ENCODE data around the gene ZFYVE21. TPM values are rescaled to one million over a fixed set of nuclear protein-coding genes. Genes with fewer than 3 reads are reported as not detected.

ZFYVE21 gene
- total and polyA plus RNA-seq, 4 donors = 28.0 to 36.9 (median 30.8) TPM

- TF ChIP-seq RAD21 (IDR thresholded peaks at IDR 0.05) (no peak), FOXA2 (IDR thresholded peaks at IDR 0.05) (no peak)
Observed at GRCh38 chr14:103684471-103684870, 31.1 kb upstream of the ZFYVE21 start (continued).

- H3K36me3 ChIP-seq (ENCODE audit: control insufficient read depth in 4 of 4, insufficient read depth in 3 of 4, low read depth in 1 of 4, low read length in 3 of 4) = peaks cover 8 to 56% (median 44%) of the 10 kb centered on the region in 4 donors
- WGBS = 96% methylated on average over 15 of the region's 15 CpGs
- H3K4me1 ChIP-seq (ENCODE audit: control insufficient read depth in 4 of 4, insufficient read depth in 4 of 4, low read length in 3 of 4) = no peaks in the 10 kb centered on the region
- DNase-seq (ENCODE audit: low spot score) = no peak
- H3K4me3 ChIP-seq (ENCODE audit: low read depth in 1 of 3, low read length in 3 of 3) = no peak overlapping the region
- H3K9ac ChIP-seq (ENCODE audit: low read depth in 1 of 2, low read length in 2 of 2) = no peak overlapping the region
- TF ChIP-seq YY1 (IDR thresholded peaks at IDR 0.05) (no peak), MAX (IDR thresholded peaks at IDR 0.05) (no peak), ZBTB33 (IDR thresholded peaks at IDR 0.05) (no peak), CTCF (IDR thresholded peaks at IDR 0.05; ENCODE audit: low read depth, low read length, missing input control) (no peak), HNF4G (IDR thresholded peaks at IDR 0.05) (no peak)
- H3K9me3 ChIP-seq (ENCODE audit: control insufficient read depth in 4 of 4, low read length in 3 of 4) = no peaks in the 10 kb centered on the region
- H3K27ac ChIP-seq (ENCODE audit: low read depth in 1 of 2, low read length in 2 of 2) = no peak overlapping the region
- no peaks in the 10 kb centered on the region for H3K27me3 ChIP-seq (ENCODE audit: control insufficient read depth in 4 of 4, insufficient read depth in 4 of 4, low read length in 3 of 4)
Observed at GRCh38 chr14:103684871-103685270, 30.7 kb upstream of the ZFYVE21 start.

- DNase-seq (ENCODE audit: low spot score) = no peak
- H3K36me3 ChIP-seq (ENCODE audit: control insufficient read depth in 4 of 4, insufficient read depth in 3 of 4, low read depth in 1 of 4, low read length in 3 of 4) = peaks cover 8 to 49% (median 39%) of the 10 kb centered on the region in 4 donors
- TF ChIP-seq NR2F2 (IDR thresholded peaks at IDR 0.05) (no peak), RXRA (IDR thresholded peaks at IDR 0.05) (no peak), RAD21 (IDR thresholded peaks at IDR 0.05) (no peak), REST (IDR thresholded peaks at IDR 0.05) (no peak), JUND (IDR thresholded peaks at IDR 0.05) (no peak), MAX (IDR thresholded peaks at IDR 0.05) (no peak), SP1 (IDR thresholded peaks at IDR 0.05) (no peak), ATF3 (IDR thresholded peaks at IDR 0.05) (no peak), ZBTB33 (IDR thresholded peaks at IDR 0.05) (no peak), EGR1 (IDR thresholded peaks at IDR 0.05; ENCODE audit: low read depth in 2 of 2) (no peak), FOXA2 (IDR thresholded peaks at IDR 0.05) (no peak), TAF1 (conservative IDR thresholded peaks at IDR 0.05) (no peak), GABPA (IDR thresholded peaks at IDR 0.05 in 1 of 2, conservative IDR thresholded peaks at IDR 0.05 in 1 of 2) (no peak), HNF4G (IDR thresholded peaks at IDR 0.05) (no peak)
Observed at GRCh38 chr14:103685276-103686211, 30.1 kb upstream of the ZFYVE21 start.

More at GRCh38 chr14:103685276-103686211, 30.1 kb upstream of the ZFYVE21 start:
- Histone ChIP-seq H3K27me3 (ENCODE audit: control insufficient read depth in 4 of 4, insufficient read depth in 4 of 4, low read length in 3 of 4) (no peaks in the 10 kb centered on the region), H3K4me3 (ENCODE audit: low read depth in 1 of 3, low read length in 3 of 3) (no peak overlapping the region), H3K9ac (ENCODE audit: low read depth in 1 of 2, low read length in 2 of 2) (no peak overlapping the region), H3K9me3 (ENCODE audit: control insufficient read depth in 4 of 4, low read length in 3 of 4) (no peaks in the 10 kb centered on the region), H3K4me1 (ENCODE audit: control insufficient read depth in 4 of 4, insufficient read depth in 4 of 4, low read length in 3 of 4) (no peaks in the 10 kb centered on the region), H3K27ac (ENCODE audit: low read depth in 1 of 2, low read length in 2 of 2) (no peak overlapping the region)
- 94% methylated on average over 23 of the region's 23 CpGs for WGBS

Data from liver (tissue), 9 donors.